ENCODE results near the gene CCDC183. TPM values are rescaled to one million over a fixed set of nuclear protein-coding genes. Genes with fewer than 3 reads are reported as not detected.

Gene CCDC183
- total and polyA plus RNA-seq, 3 donors from 2014 or later, result 37.8 to 59.8 (median 41.1) TPM

DNA sequence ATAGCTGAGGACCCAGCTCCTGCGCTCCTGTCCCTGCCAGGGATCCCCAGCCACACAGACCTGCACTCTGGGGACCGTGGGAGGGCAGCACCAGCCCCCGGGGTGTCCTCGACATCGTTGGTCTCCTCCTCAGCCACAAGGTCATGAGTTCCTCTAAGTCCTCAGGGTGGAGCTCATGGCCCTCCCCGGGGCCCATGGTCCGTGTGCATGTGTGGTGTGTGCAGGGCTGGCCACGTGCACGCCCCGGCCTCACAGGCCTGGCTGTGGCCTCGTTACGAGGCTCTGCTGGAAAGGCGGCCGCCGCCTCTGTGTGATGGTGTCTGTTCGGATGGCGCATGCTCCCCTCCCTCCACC lies 30.0 kb downstream of the CCDC183 start:
- H3K9me3 ChIP-seq, result no peaks in the 10 kb centered on the region
- intact Hi-C loops (cut with DNase I; ENCODE audit: low total_unique reads), result no loop called here
- 86 to 100% methylated on average over 1 to 16 of the region's 17 CpGs for WGBS, 2 donors
- H3K27me3 ChIP-seq, result no peaks in the 10 kb centered on the region
- TF ChIP-seq CTCF (IDR thresholded peaks at IDR 0.05) (no peak), POLR2A (IDR thresholded peaks at IDR 0.05) (no peak)
- DNase-seq, result no peak
- peaks cover under 1% of the 10 kb centered on the region for H3K4me1 ChIP-seq
- no peak overlapping the region for H3K4me3 ChIP-seq
- no peaks in the 10 kb centered on the region for H3K36me3 ChIP-seq (ENCODE audit: low read depth, missing control alignments)
- no peak overlapping the region for H3K27ac ChIP-seq

DNA sequence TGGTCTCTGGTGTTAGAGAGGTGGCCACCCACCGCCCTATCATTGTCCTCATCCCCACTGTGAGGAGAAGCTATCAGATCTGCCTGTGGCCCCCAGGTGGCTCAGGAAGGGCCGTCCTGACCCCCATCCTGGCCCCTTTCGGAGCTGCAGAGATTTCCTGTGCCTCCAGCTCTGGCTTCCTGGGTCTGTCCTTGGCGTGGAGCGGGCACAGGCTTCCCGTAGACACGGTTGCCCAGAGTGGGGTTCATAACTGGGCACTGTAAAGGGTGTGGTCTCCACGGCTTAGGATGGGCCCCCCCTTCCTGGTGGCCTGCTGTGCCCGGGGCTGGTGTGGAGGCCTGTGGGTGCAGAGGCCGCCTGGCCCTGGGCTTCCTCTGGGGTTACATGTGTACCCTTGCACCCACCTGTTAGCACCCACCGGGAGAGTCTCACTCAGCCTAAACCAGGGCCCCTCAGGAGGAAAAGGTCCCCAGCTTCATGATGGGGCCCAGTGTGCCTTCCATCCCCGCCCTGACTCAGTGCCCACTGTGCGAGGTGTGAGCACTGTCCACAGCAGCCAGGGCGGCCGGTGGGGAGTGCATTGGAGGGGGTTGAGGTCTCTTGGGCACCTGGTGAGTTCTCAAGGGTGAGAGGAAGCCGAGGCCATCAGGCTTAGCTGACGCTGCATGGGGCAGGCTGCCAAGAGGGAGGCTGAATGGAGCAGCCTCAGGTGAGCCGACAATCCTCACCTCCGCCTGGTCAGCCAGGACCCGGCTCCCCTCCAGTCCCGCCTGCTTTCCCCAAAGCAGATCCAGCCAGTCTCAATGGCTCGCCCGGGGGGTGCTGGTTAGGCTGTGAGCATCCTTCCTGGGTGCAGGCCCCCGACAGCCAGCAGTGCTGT lies 30.8 kb downstream of the CCDC183 start:
- TF ChIP-seq POLR2A (IDR thresholded peaks at IDR 0.05), result no peak
- TF ChIP-seq CTCF (IDR thresholded peaks at IDR 0.05), result no peak
- no peaks in the 10 kb centered on the region for H3K4me1 ChIP-seq
- WGBS, 2 donors, result 92 to 94% methylated on average over 8 to 24 of the region's 24 CpGs
- no peaks in the 10 kb centered on the region for H3K36me3 ChIP-seq (ENCODE audit: low read depth, missing control alignments)
- intact Hi-C loops (cut with DNase I; ENCODE audit: low total_unique reads), result no loop called here
- DNase-seq, result no peak
- H3K9me3 ChIP-seq, result no peaks in the 10 kb centered on the region
- no peak overlapping the region for H3K27ac ChIP-seq
- H3K4me3 ChIP-seq, result no peak overlapping the region
- no peaks in the 10 kb centered on the region for H3K27me3 ChIP-seq

DNA sequence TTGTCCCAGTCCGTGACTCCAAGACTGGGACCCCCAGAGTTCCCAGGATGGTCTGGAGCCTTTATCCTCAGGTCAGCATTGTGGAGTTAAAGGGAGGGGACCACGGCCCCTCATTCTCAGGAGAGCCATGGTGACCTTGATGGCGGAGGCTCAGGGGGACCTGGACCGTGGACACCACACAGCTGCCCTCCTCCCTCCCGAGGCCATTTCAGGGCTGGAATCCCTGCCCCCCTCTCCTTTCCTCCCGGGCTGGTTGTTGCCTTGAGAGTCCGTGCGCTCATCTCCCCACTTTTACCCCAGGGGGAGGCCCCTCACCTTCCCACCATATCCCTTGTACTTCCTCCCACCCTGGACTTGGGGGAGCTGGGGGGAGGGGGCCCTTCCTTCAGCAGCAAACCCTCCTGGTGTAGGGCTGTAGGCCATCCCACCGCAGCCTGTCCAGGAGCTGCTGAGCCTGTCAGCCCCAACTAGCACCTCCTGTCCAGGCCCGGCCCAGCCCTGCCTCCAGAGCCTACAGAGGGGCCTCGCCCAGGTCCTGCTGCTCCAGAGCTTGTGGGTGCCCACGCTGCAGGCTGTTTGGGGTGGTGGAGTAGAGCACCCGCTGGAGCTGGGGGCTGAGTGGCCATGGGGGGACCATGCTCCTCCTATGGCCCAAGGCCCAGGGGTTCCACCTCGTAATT lies 31.8 kb downstream of the CCDC183 start:
- Histone ChIP-seq H3K36me3 (ENCODE audit: low read depth, missing control alignments) (no peaks in the 10 kb centered on the region), H3K4me1 (no peaks in the 10 kb centered on the region), H3K27ac (no peak overlapping the region), H3K9me3 (no peaks in the 10 kb centered on the region), H3K4me3 (no peak overlapping the region), H3K27me3 (no peaks in the 10 kb centered on the region)
- no peak for TF ChIP-seq POLR2A (IDR thresholded peaks at IDR 0.05)
- no peak for TF ChIP-seq CTCF (IDR thresholded peaks at IDR 0.05)
- DNase-seq, result no peak
- WGBS, 2 donors, result 87 to 95% methylated on average over 11 to 14 of the region's 14 CpGs
- intact Hi-C loops (cut with DNase I; ENCODE audit: low total_unique reads), result no loop called here

DNA sequence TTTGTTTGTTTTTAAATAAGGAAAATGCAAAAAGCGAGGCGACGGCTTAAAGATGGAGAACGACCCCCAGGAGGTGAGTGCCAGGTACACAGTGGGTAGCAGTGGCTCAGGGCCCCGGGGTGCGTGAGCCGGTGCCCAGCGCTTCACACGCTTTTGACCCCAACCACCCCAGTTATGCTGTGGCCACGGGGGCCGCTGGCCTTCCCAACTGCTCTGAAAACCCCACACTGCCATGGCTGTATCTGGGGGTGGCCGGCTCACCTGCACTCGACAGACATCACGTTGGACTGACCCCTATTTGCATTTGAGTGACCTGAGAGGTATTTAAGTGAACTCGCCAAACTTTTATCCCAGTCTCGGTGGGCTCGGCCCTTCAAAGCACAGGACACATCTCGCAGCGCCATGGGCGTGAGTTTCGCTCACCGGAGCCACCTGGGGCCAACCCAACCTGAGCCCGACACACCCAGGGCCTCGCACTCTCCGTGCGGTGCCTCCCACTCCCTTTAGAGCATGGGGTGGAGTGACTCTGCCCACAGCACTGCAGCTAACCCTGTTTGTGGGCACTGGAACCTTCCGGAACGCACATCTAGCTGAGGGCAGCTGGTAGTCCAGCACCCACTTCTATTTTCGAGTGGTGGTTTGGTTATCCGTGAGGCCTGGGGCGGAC lies 32.5 kb downstream of the CCDC183 start:
- DNase-seq, result no peak
- Histone ChIP-seq H3K9me3 (no peaks in the 10 kb centered on the region), H3K36me3 (ENCODE audit: low read depth, missing control alignments) (no peaks in the 10 kb centered on the region), H3K27me3 (no peaks in the 10 kb centered on the region), H3K4me1 (no peaks in the 10 kb centered on the region), H3K4me3 (no peak overlapping the region), H3K27ac (no peak overlapping the region)
- 92 to 93% methylated on average over 23 to 31 of the region's 31 CpGs for WGBS, 2 donors
- no peak for TF ChIP-seq CTCF (IDR thresholded peaks at IDR 0.05)
- no peak for TF ChIP-seq POLR2A (IDR thresholded peaks at IDR 0.05)
- intact Hi-C loops (cut with DNase I; ENCODE audit: low total_unique reads), result no loop called here
